Measurements from ENCODE around the gene PRKCA.
"Not testable (repeated sequence)": the region's sequence is repeated elsewhere in the genome, so short reads cannot be mapped to it uniquely, and the experiment has no call there.

The PRKCA gene

GRCh38 chr17:66317629-66318028 lies 15.2 kb downstream of the PRKCA start:
- Histone ChIP-seq H3F3A (ENCODE audit: control insufficient read depth, insufficient read depth) (no peaks in the 10 kb centered on the region), H3K9me3 (ENCODE audit: control insufficient read depth, insufficient read depth, low read length) (peaks cover 6% of the 10 kb centered on the region), H3K79me2 (ENCODE audit: control insufficient read depth, low read length) (no peaks in the 10 kb centered on the region), H3K36me3 (ENCODE audit: control insufficient read depth, low read length) (peaks cover 4% of the 10 kb centered on the region; the same call in 1 of the 2 replicates), H3K4me3 (ENCODE audit: low read length) (no peak overlapping the region), H3K9me2 (replicated peaks; ENCODE audit: control insufficient read depth, low read length) (no peaks in the 10 kb centered on the region), H3K27me3 (ENCODE audit: control insufficient read depth, low read length) (no peaks in the 10 kb centered on the region), H4K20me1 (ENCODE audit: control insufficient read depth, insufficient read depth, low read depth, low read length) (no peaks in the 10 kb centered on the region), H3K27ac (ENCODE audit: low read depth, low read length) (no peak overlapping the region), H3K4me2 (ENCODE audit: low read length) (no peak overlapping the region), H3K4me1 (ENCODE audit: control insufficient read depth, low read length) (no peaks in the 10 kb centered on the region)
- TF ChIP-seq CTCF (IDR thresholded peaks at IDR 0.05; ENCODE audit: low read depth, low read length, poor library complexity, severe bottlenecking) (no peak), EZH2phosphoT487 (IDR thresholded peaks at IDR 0.05; ENCODE audit: borderline replicate concordance, low read length) (no peak)

- peaks cover 6% of the 10 kb centered on the region for H3K9me3 ChIP-seq (ENCODE audit: control insufficient read depth, insufficient read depth, low read length)
- H3F3A ChIP-seq (ENCODE audit: control insufficient read depth, insufficient read depth) = no peaks in the 10 kb centered on the region
- H3K4me2 ChIP-seq (ENCODE audit: low read length) = no peak overlapping the region
- no peaks in the 10 kb centered on the region for H3K4me1 ChIP-seq (ENCODE audit: control insufficient read depth, low read length)
- no peak overlapping the region for H3K27ac ChIP-seq (ENCODE audit: low read depth, low read length)
- peaks cover 4% of the 10 kb centered on the region; the same call in 1 of the 2 replicates for H3K36me3 ChIP-seq (ENCODE audit: control insufficient read depth, low read length)
- no peaks in the 10 kb centered on the region for H4K20me1 ChIP-seq (ENCODE audit: control insufficient read depth, insufficient read depth, low read depth, low read length)
- TF ChIP-seq CTCF (IDR thresholded peaks at IDR 0.05; ENCODE audit: low read depth, low read length, poor library complexity, severe bottlenecking) (no peak), EZH2phosphoT487 (IDR thresholded peaks at IDR 0.05; ENCODE audit: borderline replicate concordance, low read length) (no peak)
- no peaks in the 10 kb centered on the region for H3K79me2 ChIP-seq (ENCODE audit: control insufficient read depth, low read length)
- no peaks in the 10 kb centered on the region for H3K27me3 ChIP-seq (ENCODE audit: control insufficient read depth, low read length)
- H3K9me2 ChIP-seq (replicated peaks; ENCODE audit: control insufficient read depth, low read length) = no peaks in the 10 kb centered on the region
- H3K4me3 ChIP-seq (ENCODE audit: low read length) = no peak overlapping the region
Measured at GRCh38 chr17:66319226-66319625, 16.8 kb downstream of the PRKCA start.

GRCh38 chr17:66322764-66323163 lies 20.4 kb downstream of the PRKCA start:
- no peaks in the 10 kb centered on the region for H4K20me1 ChIP-seq (ENCODE audit: control insufficient read depth, insufficient read depth, low read depth, low read length)
- peaks cover 4% of the 10 kb centered on the region; the same call in 1 of the 2 replicates for H3K36me3 ChIP-seq (ENCODE audit: control insufficient read depth, low read length)
- no peak overlapping the region for H3K27ac ChIP-seq (ENCODE audit: low read depth, low read length)
- no peaks in the 10 kb centered on the region for H3K9me2 ChIP-seq (replicated peaks; ENCODE audit: control insufficient read depth, low read length)
- no peaks in the 10 kb centered on the region for H3F3A ChIP-seq (ENCODE audit: control insufficient read depth, insufficient read depth)
- H3K4me2 ChIP-seq (ENCODE audit: low read length) = no peak overlapping the region
- no peaks in the 10 kb centered on the region for H3K4me1 ChIP-seq (ENCODE audit: control insufficient read depth, low read length)
- peaks cover 6% of the 10 kb centered on the region for H3K9me3 ChIP-seq (ENCODE audit: control insufficient read depth, insufficient read depth, low read length)
- no peak overlapping the region for H3K4me3 ChIP-seq (ENCODE audit: low read length)
- TF ChIP-seq EZH2phosphoT487 (IDR thresholded peaks at IDR 0.05; ENCODE audit: borderline replicate concordance, low read length) = no peak
- no peak for TF ChIP-seq CTCF (IDR thresholded peaks at IDR 0.05; ENCODE audit: low read depth, low read length, poor library complexity, severe bottlenecking)
- H3K79me2 ChIP-seq (ENCODE audit: control insufficient read depth, low read length) = no peaks in the 10 kb centered on the region
- H3K27me3 ChIP-seq (ENCODE audit: control insufficient read depth, low read length) = no peaks in the 10 kb centered on the region

GRCh38 chr17:66324381-66325004 lies 22.1 kb downstream of the PRKCA start:
- H3K4me2 ChIP-seq (ENCODE audit: low read length); H3K36me3 ChIP-seq (ENCODE audit: control insufficient read depth, low read length); H3F3A ChIP-seq (ENCODE audit: control insufficient read depth, insufficient read depth); H4K20me1 ChIP-seq (ENCODE audit: control insufficient read depth, insufficient read depth, low read depth, low read length); H3K4me1 ChIP-seq (ENCODE audit: control insufficient read depth, low read length); H3K27me3 ChIP-seq (ENCODE audit: control insufficient read depth, low read length); H3K9me2 ChIP-seq (replicated peaks; ENCODE audit: control insufficient read depth, low read length); H3K4me3 ChIP-seq (ENCODE audit: low read length); H3K79me2 ChIP-seq (ENCODE audit: control insufficient read depth, low read length); H3K9me3 ChIP-seq (ENCODE audit: control insufficient read depth, insufficient read depth, low read length); H3K27ac ChIP-seq (ENCODE audit: low read depth, low read length): not testable (repeated sequence)

Measured in DOHH2 (cell line).